Right hindlimb (tissue), 1 donor: ENCODE results near the gene KRT37.

Experiments used
- DNase-seq: peaks from one replicate; pipeline ENCODE4 v3.0.0-alpha.2; 2018

Gene KRT37

DNA sequence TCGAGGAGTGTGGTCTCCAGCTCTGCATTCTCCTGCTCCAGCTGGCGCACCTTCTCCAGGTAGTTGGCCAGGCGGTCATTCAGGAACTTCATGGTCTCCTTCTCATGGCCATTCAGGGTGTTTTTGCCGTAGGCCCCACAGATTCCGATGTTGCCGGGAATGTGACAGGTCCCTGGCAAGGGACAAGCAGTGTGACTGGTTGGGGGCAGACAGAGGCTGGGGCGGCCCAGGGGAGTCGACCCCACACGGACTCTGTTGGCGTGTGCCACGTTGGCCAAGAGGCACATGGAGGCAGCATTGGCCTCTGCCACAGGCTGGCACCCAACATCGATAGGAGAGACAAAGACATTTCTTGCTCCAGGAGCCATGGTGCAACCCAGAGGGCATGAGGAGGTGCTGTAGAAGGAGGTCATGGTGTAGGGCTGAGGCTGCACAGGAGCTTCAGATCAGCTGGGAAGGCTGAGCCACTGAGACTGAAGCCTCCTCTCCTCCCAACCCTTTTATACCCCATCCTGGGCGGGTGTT lies at the start of gene KRT37:
Gene KRT37 (minus strand): TSS at position 475 of the 525 bp plus-strand sequence. CDS start 62 bp downstream, at position 413.
- no peak for DNase-seq

DNA sequence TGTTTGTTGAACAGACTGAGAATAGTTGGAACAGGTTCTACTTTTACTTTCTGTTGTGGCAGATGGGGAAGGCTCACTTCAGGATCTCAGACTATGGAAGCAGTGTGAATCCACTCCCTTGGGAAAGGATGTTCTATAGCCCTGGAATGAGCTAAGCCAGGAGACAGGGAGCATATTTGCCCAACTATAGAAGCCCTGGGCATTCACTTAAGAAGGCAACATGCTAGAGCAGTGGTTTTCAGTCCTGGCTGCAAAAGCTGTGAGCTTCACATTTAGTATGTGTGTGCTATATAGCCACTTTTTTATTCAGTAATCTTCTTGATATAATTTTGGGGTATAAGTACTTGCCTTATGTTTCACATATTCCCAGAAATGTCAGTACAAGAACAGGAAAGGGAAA lies 44.0 kb upstream of the KRT37 start:
- no peak for DNase-seq

DNA sequence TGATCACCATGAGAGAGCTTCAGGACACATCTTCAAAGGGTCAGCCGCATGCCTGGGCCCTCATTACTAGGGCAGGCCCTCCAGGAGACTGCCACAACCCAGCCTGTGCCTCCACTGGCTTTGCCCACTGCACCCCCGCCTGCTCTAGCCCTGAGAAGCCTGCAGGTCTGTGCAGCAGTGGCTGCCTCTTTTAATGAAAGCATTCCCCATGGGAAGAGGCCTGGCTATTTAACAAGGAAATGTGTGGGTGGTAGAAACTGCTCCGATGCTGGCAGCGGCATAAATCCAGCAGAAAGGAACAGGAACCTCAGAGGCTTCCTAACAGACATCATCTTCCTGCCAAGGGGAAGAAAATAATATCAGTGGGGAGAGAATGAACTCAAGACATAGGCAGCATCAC lies 43.2 kb upstream of the KRT37 start:
- DNase-seq: no peak

DNA sequence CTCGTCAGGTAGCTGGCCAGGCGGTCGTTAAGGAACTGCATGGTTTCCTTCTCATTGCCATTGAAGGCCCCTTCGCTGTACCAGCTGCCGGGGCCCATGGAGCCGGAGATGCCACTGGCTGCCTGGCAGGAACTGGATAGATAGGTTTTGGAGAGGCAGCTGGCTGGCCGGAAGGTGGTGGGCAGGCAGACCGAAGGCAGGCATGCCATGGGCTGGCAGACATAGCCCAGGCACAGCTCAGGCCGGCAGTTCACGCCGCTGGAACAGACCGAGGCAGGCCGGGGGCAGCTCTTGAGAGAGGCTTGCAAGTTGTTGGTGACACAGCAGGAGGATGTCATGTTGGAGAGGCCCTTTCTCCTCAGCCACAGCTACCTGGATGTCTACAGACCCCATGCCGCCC lies 42.6 kb upstream of the KRT37 start, which contains the start of gene KRT32:
Gene KRT32 (minus strand): TSS at position 399 of the 400 bp plus-strand sequence. CDS start 61 bp downstream, at position 338.
- no peak for DNase-seq

DNA sequence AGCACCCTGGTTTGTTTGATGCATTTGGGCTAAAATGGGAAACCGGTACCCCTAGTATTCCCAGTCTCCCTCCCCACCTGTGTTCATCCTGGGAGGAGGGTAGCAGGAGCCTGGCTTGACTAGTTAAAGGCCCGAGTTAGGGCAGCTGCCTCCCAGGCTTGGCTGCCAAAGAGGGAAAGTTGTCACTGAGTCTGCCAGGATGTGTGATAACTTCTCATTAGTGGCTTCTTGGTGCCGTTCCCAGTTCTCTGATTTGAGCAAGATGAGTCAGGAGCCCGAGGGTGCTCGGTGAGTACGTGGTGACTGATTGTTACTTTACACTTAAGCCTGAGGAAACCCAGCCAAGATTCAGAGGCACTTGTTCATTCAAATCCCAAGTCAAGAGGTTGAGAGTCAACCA lies 40.3 kb upstream of the KRT37 start:
- DNase-seq: no peak

DNA sequence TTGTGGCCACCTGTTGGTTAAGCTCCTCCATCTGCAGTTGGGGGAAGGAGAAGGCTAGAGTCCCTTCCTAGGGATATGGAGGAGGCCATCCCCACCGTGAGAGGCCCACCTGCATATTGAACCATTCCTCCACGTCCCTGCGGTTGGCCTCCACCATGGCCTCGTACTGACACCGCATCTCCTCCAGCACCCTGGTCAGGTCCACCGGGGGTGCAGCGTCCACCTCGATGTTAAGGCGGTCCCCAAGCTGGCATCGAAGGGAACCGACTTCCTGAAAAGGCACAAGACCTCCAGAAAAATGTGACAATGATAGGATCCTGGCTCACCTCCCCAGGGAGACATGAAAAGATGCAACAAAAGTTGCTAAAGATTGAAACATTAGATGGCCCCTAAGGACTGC lies 39.8 kb upstream of the KRT37 start:
- no peak for DNase-seq

DNA sequence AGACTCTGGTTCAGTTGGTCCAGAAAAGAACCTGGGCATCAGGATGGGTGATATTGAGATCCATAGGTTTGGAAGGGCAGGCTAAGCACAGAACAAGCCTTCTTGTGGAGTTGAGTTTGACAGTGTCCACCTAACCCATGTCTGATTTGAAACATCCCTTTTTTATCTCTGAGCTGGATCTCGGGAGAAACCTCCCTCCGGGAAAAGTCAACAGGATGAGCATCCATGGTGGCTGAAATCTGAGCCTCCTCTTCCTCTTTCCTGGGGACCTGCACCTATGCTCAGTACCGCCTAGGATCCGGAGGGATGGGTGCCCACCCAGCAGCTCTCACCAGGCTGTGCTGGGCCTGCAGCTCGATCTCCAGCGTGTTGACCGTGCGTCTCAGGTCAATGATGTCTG lies 39.4 kb upstream of the KRT37 start:
- DNase-seq: no peak

DNA sequence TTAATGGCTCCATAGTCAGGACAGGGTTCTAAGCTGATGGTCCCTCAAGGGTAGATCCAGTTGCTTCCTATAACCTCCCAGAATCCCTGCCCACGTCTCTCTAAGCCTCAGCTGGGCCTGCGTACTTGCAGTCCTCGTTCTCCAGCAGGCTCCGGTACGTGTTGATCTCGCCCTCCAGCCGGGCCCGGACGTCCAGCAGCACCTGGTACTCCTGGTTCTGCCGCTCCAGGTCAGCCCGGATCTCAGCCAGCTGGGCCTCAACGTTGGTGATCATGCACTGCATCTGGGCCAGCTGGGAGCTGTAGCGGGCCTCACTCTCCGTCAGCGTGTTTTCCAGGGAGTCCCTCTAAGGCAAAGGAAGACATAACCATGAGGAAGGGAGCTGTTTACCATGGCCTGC lies 38.3 kb upstream of the KRT37 start:
- no peak for DNase-seq

DNA sequence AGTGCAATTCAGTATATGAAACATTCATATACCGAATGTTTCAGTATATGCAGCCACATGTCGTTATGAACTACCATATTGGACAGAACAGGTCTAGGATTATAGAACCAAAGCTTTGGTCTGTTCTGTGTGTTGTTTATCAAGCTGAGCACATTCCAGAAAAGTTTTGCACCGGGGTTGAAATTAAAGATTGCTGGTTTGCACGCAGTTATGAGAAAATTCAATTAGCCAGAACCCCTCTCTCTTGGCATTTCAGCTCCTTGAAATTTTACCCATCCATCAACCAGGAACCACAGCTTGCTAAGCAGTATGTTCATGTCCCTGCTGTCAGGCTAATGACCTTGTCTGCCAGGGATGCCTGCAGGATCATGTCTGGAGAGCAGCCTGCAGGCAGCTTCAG lies 33.3 kb upstream of the KRT37 start:
- DNase-seq: no peak

DNA sequence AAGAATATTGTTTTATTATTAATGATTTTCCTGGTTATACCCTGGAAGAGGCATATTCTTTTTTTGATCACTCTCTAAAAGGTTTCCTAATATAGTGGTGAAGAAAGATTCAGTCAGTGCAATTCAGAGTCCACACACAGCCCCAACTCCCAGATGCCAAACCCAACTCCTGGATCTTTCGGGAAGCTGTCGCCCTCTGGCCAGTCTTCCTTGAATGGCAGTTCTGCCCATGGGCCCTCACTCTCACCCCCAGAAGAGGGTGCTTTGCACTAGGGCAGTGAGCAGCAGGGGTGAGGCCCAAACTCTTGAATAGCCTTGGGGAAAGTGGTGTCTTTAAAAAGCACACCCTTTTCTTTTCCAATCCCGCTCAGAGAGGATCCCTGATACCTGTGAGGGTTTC lies 31.8 kb upstream of the KRT37 start:
- no peak for DNase-seq

DNA sequence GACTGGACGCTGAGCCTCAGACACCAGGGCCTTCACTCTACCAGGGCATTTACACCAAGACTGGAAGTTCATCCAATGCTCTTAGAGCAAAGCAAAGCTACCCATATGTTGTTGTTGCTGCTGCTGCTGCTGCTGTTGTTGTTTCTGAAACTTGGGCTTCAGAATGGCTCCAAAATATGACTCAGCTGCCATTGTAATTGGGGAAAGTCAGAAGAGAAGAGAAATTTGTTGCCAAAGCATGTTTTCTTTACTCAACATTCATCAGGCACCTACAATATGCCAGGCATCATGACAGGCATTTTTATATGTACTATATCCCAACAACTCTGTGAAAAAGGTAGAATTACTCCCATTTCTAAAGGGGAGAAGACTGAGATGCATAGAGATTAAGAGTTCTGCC lies 30.9 kb upstream of the KRT37 start:
- no peak for DNase-seq

DNA sequence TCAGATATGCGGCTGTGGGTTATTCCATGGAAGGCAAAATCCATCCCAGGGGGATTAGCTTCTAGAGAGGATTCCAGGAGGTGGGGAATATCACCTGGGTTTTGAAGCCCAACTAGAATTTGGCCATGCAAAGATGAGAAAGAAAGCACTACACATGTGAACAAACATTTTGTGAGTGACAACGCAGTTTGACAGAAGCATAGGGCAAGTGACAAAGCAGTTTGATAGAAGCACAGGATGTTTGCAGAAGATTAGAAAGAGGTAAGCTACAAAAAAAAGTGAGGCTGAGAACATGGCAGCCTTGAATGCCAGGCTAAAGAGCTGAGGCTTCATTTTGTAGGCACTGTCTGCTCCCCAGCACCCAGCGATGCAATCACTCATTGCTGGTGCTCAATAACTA lies 28.7 kb upstream of the KRT37 start:
- no peak for DNase-seq

DNA sequence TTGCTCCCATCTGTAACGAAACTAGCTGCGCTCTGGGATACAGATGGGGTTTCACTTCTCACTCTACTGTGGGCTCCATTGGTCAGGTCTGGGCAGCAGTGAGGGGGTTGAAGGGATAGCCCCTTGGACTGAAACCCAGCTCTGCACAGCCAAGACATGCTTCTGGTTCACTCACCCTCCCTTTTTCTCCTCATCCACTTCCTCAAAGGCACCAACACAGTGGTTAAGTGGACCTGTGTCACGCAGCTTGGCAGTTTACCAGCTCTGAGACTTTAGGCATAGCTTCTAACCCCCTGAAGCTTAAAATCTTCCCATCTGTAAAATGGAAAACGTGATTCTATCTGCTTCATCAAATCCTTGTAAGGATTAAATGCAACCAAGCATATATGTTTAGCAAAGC lies 27.9 kb upstream of the KRT37 start:
- DNase-seq: no peak

DNA sequence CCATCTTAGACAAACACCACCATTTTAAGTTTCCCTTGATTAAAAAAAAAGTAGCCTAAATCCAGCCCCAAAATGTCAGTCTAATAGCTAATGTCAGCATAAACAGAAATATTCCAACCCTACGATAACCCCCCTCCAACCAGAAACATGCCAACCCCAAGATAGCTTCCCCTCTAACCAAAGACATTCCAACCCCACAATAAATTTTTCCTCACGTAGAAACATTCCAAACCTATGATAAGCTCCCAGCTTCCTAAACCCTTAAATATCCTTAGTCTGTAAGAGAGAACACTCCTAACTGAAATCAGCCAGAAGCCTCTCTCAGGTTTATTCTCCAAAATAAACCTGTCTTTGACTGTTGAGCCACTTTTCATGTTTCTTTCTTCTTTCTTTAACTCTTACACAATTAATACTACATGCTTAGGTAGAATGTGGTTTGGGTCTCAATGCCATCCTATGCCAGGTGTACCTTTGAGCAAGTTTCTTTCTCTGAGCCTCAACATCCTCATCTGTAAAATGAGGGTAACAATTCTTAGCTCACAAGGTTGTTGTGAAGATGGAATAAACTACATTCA lies 26.9 kb upstream of the KRT37 start:
- no peak for DNase-seq

DNA sequence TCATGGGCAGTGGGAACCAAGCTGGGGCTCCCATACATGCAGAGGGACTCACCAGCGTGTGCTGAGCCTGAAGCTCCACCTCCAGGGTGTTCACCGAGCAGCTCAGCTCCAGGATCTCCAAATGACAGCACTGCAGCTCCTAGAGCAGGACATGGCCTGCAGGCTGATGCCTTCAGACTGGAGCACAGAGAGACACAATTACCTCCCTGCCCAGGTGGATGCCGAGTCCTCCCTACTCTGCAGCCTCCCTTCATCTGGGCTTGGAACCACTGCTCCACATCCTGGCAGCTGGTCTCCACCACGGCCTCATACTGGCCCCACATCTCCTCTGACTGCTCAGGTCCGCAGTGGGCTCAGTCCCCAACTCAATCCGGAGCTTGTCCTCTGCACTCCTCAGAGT lies 24.6 kb upstream of the KRT37 start:
- no peak for DNase-seq

DNA sequence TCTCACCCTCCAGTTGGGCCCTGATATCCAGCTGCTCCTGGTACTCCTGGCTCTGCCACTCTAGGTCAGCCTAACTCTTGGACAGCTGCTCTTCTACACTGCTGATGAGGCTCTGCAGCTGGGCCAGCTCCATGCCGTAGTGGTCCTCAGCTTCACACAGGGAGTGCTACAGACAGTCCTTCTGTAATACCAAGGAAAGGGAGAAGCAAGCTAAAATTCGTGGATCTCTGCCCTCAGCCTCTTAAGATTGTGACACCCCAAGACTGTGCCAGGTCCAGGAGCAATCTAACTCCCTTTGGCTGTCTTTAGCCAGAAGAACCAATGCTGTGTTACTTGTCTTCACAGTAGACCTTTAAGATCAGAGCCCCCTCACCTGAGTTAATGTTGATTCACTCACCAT lies 24.1 kb upstream of the KRT37 start:
- DNase-seq: no peak

DNA sequence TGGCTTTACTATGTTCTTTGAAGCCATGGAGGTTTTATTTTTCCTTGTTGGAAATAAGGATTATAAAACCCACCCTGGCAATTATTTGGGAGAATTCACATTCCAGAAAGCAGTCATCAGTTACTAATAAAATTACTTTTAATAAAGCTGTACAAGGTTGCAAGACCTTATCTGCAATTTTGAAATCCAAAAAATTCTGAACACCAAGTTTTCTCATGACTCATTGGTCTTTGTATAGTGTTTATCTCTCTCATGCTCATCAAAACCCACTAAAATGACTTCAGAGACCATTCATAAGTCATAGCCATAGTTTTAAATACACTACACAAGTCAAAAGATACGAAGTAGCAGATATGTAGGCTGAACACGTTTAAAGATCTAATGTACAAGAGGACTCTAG lies 22.4 kb upstream of the KRT37 start:
- no peak for DNase-seq

DNA sequence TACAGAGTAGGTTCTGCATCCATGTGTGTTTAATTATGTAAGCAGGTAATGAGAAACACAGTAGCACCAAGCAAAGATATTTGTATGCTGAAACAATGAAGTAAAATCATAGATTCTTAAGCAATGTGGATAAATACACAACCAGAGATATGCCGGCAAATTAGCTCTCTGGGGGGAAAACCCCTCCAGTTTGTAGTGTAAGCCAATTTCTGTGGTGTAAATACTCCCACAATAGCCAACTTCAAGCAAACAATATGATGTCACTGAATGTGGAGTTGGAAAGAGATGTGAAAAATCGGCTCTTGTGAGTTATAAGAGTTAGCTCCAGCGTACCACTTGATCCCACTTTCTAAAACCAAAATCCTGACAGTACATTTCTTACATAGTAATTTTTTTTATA lies 20.3 kb upstream of the KRT37 start:
- DNase-seq: no peak

DNA sequence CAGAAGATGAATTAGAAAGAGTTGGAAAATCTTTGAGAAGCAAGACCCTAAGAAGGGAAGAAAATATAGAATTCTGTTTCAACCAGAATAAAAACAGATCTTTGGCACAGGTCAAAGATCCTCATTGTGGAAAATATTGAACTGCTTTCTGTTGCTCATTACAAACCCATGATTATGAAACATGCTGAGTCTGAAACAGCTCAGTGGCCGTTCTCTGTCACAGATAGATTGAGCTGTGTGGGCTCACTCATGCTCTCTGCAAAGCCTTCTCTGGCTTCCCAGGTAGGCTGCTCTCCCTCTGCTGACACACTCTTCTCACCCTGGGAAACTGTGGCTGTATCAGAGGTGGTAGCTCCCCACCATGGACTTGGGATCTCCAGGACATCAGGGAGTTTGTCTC lies 19.8 kb upstream of the KRT37 start:
- no peak for DNase-seq

DNA sequence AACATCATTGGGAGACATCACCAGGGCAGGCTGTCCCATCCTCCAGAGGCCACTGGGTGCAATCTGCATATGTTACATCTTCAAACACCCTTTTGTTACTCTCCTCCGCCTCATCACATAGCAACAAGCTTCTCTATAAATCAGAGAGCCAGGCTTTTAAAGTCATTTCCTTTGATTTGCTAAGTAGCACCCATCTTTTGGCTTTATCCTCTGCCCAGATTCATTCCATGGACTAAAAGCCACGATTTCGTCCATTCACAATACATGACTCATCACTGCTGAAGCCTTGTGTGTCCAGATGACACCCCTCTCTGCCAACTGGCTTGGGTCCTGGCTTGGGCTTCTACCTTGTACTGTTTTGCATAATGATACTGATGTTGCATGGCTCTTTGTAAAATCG lies 18.4 kb upstream of the KRT37 start:
- DNase-seq: no peak

DNA sequence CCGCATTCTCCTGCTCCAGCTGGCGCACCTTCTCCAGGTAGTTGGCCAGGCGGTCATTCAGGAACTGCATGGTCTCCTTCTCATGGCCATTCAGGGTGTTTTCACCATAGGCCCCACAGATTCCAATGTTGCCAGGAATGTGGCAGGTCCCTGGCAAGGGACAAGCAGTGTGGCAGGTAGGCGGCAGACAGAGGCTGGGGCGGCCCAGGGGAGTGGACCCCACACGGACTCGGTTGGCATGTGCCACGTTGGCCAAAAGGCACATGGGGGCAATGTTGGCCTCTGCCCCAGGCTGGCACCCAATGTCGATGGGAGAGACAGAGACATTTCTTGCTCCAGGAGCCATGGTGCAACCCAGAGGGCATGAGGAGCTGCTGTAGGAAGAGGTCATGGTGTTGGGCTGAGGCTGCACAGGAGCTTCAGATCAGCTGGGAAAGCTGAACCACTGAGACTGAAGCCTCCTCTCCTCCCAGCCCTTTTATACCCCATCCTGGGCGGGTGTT lies 16.2 kb upstream of the KRT37 start, which contains the start of gene KRT38:
Gene KRT38 (minus strand): TSS at position 453 of the 503 bp plus-strand sequence. CDS start 62 bp downstream, at position 391.
- DNase-seq: no peak

DNA sequence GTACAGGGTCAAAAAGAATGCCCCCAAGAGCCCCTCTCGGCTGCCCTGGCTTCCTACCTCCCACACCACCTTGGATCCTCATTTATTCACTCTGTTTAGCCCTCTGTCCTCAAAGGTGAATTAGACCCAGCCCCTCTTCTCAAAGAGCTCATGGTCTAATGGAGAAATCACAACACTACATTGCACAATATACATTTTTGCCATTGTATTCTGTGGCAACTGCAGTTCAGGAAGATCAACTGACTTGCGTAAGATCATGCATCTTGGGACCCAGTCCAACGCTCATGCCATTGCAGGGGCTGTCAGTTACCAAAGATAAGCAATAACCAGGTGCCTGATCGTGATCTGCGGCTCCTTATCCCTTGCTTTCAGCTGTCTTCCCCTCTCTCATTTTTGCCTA lies 15.0 kb upstream of the KRT37 start:
- no peak for DNase-seq

DNA sequence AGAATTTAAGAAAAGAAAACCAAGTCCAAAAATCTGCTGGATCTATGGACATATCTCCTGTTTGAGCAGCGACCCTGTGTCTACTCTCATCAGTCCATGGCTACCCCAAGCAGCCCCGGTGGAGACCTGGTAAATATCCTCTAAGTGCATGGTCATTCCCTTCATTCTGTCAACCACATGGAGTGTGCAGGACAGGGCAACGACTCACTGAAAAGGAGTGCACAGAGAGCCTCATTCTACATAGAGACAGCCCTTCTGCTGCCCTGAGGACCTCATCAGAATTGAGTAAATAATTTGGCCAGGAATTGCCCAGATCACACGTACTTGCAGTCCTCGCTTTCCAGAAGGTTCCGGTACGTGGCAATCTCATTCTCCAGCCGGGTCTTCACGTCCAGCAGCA lies 13.4 kb upstream of the KRT37 start:
- DNase-seq: no peak

DNA sequence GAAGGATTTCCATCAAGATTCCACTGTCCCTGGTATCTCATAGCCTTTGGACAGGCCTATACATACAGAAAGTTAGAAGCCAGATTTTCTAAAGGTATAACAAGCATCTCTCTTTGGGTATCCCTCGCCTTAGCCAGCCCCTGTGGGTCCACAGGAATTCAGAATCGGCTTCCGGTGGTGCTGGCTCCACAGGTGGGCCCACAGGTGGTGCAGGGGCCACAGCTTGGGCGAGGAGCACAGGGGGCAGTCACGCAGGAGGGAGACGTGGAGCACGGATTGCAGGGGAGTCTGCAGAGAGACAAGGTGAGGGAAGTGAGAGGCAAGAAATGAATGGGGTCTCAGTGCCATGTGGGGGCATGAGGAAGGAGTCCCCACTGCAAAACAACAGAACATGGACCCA lies 12.9 kb upstream of the KRT37 start:
- no peak for DNase-seq

DNA sequence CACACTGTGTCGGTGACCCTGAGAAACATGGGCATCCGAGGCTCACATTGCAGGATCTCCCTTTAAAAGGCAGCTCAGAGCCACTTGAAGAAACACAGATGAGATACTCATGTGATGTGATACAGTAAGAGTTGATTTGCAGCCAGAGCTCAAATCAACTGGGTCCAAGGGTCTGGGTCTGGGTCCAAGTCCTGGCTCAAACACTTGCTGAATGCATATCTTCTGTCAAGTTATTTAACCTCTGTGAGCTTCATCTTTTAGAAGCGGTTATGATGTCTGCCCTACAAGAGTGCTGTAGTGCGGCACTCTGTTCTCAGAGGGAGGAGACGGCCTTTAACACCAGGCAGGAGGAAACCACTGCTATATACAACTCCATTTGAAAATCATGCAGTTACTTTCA lies 10.0 kb upstream of the KRT37 start:
- DNase-seq: no peak
